Osteocyte (in vitro differentiated cells): ENCODE results near the gene APBB2. TPM values are rescaled to one million over a fixed set of nuclear protein-coding genes. Genes with fewer than 3 reads are reported as not detected.

ENCODE experiments used
- DNase-seq: peaks from one replicate; pipeline ENCODE4 v3.0.0; 2021; ENCODE audit warnings: mixed read lengths; ENCODE audit not compliant: unreplicated experiment; ENCODE audit errors: extremely low spot score
- H3K27ac Mint-ChIP-seq: one replicate; pipeline ENCODE4 v1.8.0; 2021; ENCODE audit warnings: mild to moderate bottlenecking, mixed read lengths; ENCODE audit not compliant: unreplicated experiment
- H3K27me3 Mint-ChIP-seq: one replicate; pipeline ENCODE4 v1.8.0; 2021; ENCODE audit warnings: mixed read lengths; ENCODE audit not compliant: unreplicated experiment
- H3K36me3 Mint-ChIP-seq: one replicate; pipeline ENCODE4 v1.8.0; 2021; ENCODE audit warnings: mixed read lengths; ENCODE audit not compliant: unreplicated experiment
- H3K4me1 Mint-ChIP-seq: one replicate; pipeline ENCODE4 v1.8.0; 2021; ENCODE audit warnings: mixed read lengths; ENCODE audit not compliant: unreplicated experiment
- H3K4me3 Mint-ChIP-seq: one replicate; pipeline ENCODE4 v1.8.0; 2021; ENCODE audit warnings: mild to moderate bottlenecking, moderate library complexity, mixed read lengths; ENCODE audit not compliant: unreplicated experiment
- H3K9me3 Mint-ChIP-seq: one replicate; pipeline ENCODE4 v1.8.0; 2021; ENCODE audit warnings: mixed read lengths; ENCODE audit not compliant: unreplicated experiment
- CTCF ChIP-seq: fragments of 200-600 bp; sonication (generic); IDR thresholded peaks from 2 replicates; pipeline ENCODE4 v1.5.0; 2021; ENCODE audit warnings: antibody characterized with exemption, mild to moderate bottlenecking, moderate library complexity
- total RNA-seq: library from RNA; stranded (reverse); gene quantifications from 2 replicates; pipeline ENCODE4 v1.2.1, GENCODE V29; 2021

Gene APBB2
- total RNA-seq, 1 donor from 2014 or later = 56.2 TPM

- no peaks in the 10 kb centered on the region for H3K9me3 Mint-ChIP-seq
- peaks cover 8% of the 10 kb centered on the region for H3K36me3 Mint-ChIP-seq
- no peak overlapping the region for H3K4me3 Mint-ChIP-seq
- no peaks in the 10 kb centered on the region for H3K27me3 Mint-ChIP-seq
- no peak overlapping the region for H3K27ac Mint-ChIP-seq
- DNase-seq = no peak
- H3K4me1 Mint-ChIP-seq = peaks cover 12% of the 10 kb centered on the region
- TF ChIP-seq CTCF = no peak
Measured at GRCh38 chr4:40948014-40948413, 266.3 kb downstream of the APBB2 start.

- no peak for TF ChIP-seq CTCF
- no peak overlapping the region for H3K27ac Mint-ChIP-seq
- H3K4me1 Mint-ChIP-seq = peaks cover 12% of the 10 kb centered on the region
- no peak for DNase-seq
- peaks cover 8% of the 10 kb centered on the region for H3K36me3 Mint-ChIP-seq
- H3K27me3 Mint-ChIP-seq = no peaks in the 10 kb centered on the region
- H3K4me3 Mint-ChIP-seq = no peak overlapping the region
- no peaks in the 10 kb centered on the region for H3K9me3 Mint-ChIP-seq
Measured at GRCh38 chr4:40946652-40947051, 267.7 kb downstream of the APBB2 start.

- Mint-ChIP-seq H3K36me3 (peaks cover 13% of the 10 kb centered on the region), H3K4me1 (peaks cover 15% of the 10 kb centered on the region), H3K27ac (no peak overlapping the region), H3K9me3 (no peaks in the 10 kb centered on the region), H3K4me3 (no peak overlapping the region), H3K27me3 (no peaks in the 10 kb centered on the region)
- DNase-seq = no peak
- TF ChIP-seq CTCF = no peak
Measured at GRCh38 chr4:40940756-40941155, 273.6 kb downstream of the APBB2 start.

- DNase-seq = no peak
- H3K27ac Mint-ChIP-seq = no peak overlapping the region
Measured at GRCh38 chr4:40940317-40940741, 274.0 kb downstream of the APBB2 start.

GRCh38 chr4:40939856-40940255 is 274.5 kb downstream of the APBB2 start:
- no peak for DNase-seq
- no peak overlapping the region for H3K27ac Mint-ChIP-seq
- H3K9me3 Mint-ChIP-seq = no peaks in the 10 kb centered on the region
- TF ChIP-seq CTCF = no peak
- H3K36me3 Mint-ChIP-seq = peaks cover 13% of the 10 kb centered on the region
- peaks cover 15% of the 10 kb centered on the region for H3K4me1 Mint-ChIP-seq
- no peak overlapping the region for H3K4me3 Mint-ChIP-seq
- H3K27me3 Mint-ChIP-seq = no peaks in the 10 kb centered on the region

More at GRCh38 chr4:40940317-40940741, 274.0 kb downstream of the APBB2 start:
- no peak overlapping the region for H3K4me3 Mint-ChIP-seq
- TF ChIP-seq CTCF = no peak
- H3K9me3 Mint-ChIP-seq = no peaks in the 10 kb centered on the region
- peaks cover 13% of the 10 kb centered on the region for H3K36me3 Mint-ChIP-seq
- H3K27me3 Mint-ChIP-seq = no peaks in the 10 kb centered on the region
- H3K4me1 Mint-ChIP-seq = peaks cover 15% of the 10 kb centered on the region
